Liver (tissue), 3 donors: ENCODE measurements around the gene SLC35G4.

Experiments used
- CTCF ChIP-seq: fragments of 150-350 bp; IDR thresholded peaks from 2 replicates; pipeline ENCODE4 v1.5.1; 2017; ENCODE audit warnings: improper control_type of control experiment, low read depth, low read length; ENCODE audit not compliant: missing input control
- EGR1 ChIP-seq, 2 donors: IDR thresholded peaks; 2 replicates each; pipeline ENCODE4 v1.6.1; 2016 to 2018; ENCODE audit warnings: antibody characterized with exemption in 2 of 2, low read depth in 2 of 2
- FOXA1 ChIP-seq: IDR thresholded peaks from 2 replicates; pipeline ENCODE4 v1.6.1; 2016; ENCODE audit warnings: antibody characterized with exemption
- JUND ChIP-seq, 2 donors: IDR thresholded peaks; 2 replicates each; pipeline ENCODE4 v1.6.1; 2016; ENCODE audit warnings: antibody characterized with exemption in 2 of 2
- MAX ChIP-seq: IDR thresholded peaks from 2 replicates; pipeline ENCODE4 v1.6.1; 2016; ENCODE audit warnings: antibody characterized with exemption
- RAD21 ChIP-seq, 2 donors: IDR thresholded peaks; 2 replicates each; pipeline ENCODE4 v1.6.1; 2016; ENCODE audit warnings: antibody characterized with exemption in 2 of 2, mild to moderate bottlenecking in 2 of 2
- REST ChIP-seq: IDR thresholded peaks from 2 replicates; pipeline ENCODE4 v1.6.1; 2016; ENCODE audit warnings: antibody characterized with exemption, mild to moderate bottlenecking
- RXRA ChIP-seq, 2 donors: IDR thresholded peaks; 2 replicates each; pipeline ENCODE4 v1.6.1; 2017 to 2018; ENCODE audit warnings: antibody characterized with exemption in 2 of 2, mild to moderate bottlenecking in 1 of 2
- SP1 ChIP-seq: IDR thresholded peaks from 2 replicates; pipeline ENCODE4 v1.6.1; 2018; ENCODE audit warnings: antibody characterized with exemption, mild to moderate bottlenecking
- TAF1 ChIP-seq: conservative IDR thresholded peaks from 2 replicates; pipeline ENCODE4 v1.6.1; 2016; ENCODE audit warnings: antibody characterized with exemption, mild to moderate bottlenecking
- YY1 ChIP-seq: IDR thresholded peaks from 2 replicates; pipeline ENCODE4 v1.6.1; 2016; ENCODE audit warnings: antibody characterized with exemption, mild to moderate bottlenecking
- ZBTB33 ChIP-seq: IDR thresholded peaks from 2 replicates; pipeline ENCODE4 v1.6.1; 2016; ENCODE audit warnings: antibody characterized with exemption
- donor health status: healthy.
- donor health status: healthy.

- TF ChIP-seq CTCF (no peak), TAF1 (no peak), EGR1 (IDR thresholded peaks at IDR 0.05; ENCODE audit: low read depth in 2 of 2) (no peak), MAX (no peak), JUND (IDR thresholded peaks at IDR 0.05) (no peak), REST (no peak), RAD21 (IDR thresholded peaks at IDR 0.05) (no peak), YY1 (no peak), ZBTB33 (no peak), FOXA1 (no peak), SP1 (no peak), RXRA (IDR thresholded peaks at IDR 0.05) (no peak)
Observed at GRCh38 chr18:11567396-11567795, 42.0 kb upstream of the SLC35G4 start.
